MM.1S (cell line): ENCODE data around the gene XXYLT1.

Experiments used
- CTCF ChIP-seq: fragments of 300-600 bp; sonication (generic); IDR thresholded peaks from 2 replicates; pipeline ENCODE4 v1.5.1; 2016; ENCODE audit warnings: antibody characterized with exemption, low read length, mixed read lengths
- EZH2 ChIP-seq: fragments of 300-600 bp; sonication (generic); optimal IDR thresholded peaks from 2 replicates; pipeline ENCODE3; 2017; ENCODE audit warnings: low read depth, mild to moderate bottlenecking, antibody characterized with exemption, low read length, mixed read lengths

- TF ChIP-seq CTCF (no peak), EZH2 (no peak)
Observed at GRCh38 chr3:195052939-195053338, 218.0 kb downstream of the XXYLT1 start.
